IPS-20b (cell line): Measurements from ENCODE around the gene AGBL4.

Experiments used
- H3K27ac ChIP-seq: one replicate; pipeline ENCODE4 v1.5.1; 2013; ENCODE audit warnings: low read length
- H3K27me3 ChIP-seq: 2 replicates; pipeline ENCODE4 v1.6.1; 2013; ENCODE audit warnings: mild to moderate bottlenecking, low read length, inconsistent platforms; ENCODE audit not compliant: insufficient read depth
- H3K36me3 ChIP-seq: 2 replicates; pipeline ENCODE4 v1.6.1; 2013; ENCODE audit warnings: low read depth, mild to moderate bottlenecking, inconsistent platforms, low read length, moderate library complexity; ENCODE audit not compliant: insufficient read depth
- H3K4me1 ChIP-seq: 2 replicates; pipeline ENCODE4 v1.6.1; 2013; ENCODE audit warnings: mild to moderate bottlenecking, control low read depth, inconsistent platforms, low read length, moderate library complexity; ENCODE audit not compliant: insufficient read depth
- H3K4me3 ChIP-seq: 2 replicates; pipeline ENCODE4 v1.5.1; 2013; ENCODE audit warnings: mild to moderate bottlenecking, low read length, inconsistent platforms
- H3K9ac ChIP-seq: 2 replicates; pipeline ENCODE4 v1.6.1; 2013; ENCODE audit warnings: low read depth, mild to moderate bottlenecking, inconsistent platforms, low read length, moderate library complexity
- H3K9me3 ChIP-seq: 2 replicates; pipeline ENCODE4 v1.6.1; 2013; ENCODE audit warnings: mild to moderate bottlenecking, low read depth, low read length, inconsistent platforms; ENCODE audit not compliant: insufficient read depth

The AGBL4 gene

GRCh38 chr1:48701445-48701844 lies 1322.3 kb downstream of the AGBL4 start:
- Histone ChIP-seq H3K9me3 (no peaks in the 10 kb centered on the region), H3K4me3 (no peak overlapping the region), H3K4me1 (no peaks in the 10 kb centered on the region), H3K27ac (no peak overlapping the region), H3K9ac (no peak overlapping the region), H3K27me3 (no peaks in the 10 kb centered on the region; the same call in 1 of the 2 replicates), H3K36me3 (no peaks in the 10 kb centered on the region)

GRCh38 chr1:48697066-48697707 lies 1326.6 kb downstream of the AGBL4 start:
- Histone ChIP-seq H3K4me3 (no peak overlapping the region), H3K9me3 (no peaks in the 10 kb centered on the region), H3K27me3 (no peaks in the 10 kb centered on the region; the same call in 1 of the 2 replicates), H3K4me1 (no peaks in the 10 kb centered on the region), H3K27ac (no peak overlapping the region), H3K9ac (no peak overlapping the region), H3K36me3 (no peaks in the 10 kb centered on the region)

- no peaks in the 10 kb centered on the region for H3K4me1 ChIP-seq
- no peak overlapping the region for H3K9ac ChIP-seq
- no peaks in the 10 kb centered on the region for H3K9me3 ChIP-seq
- H3K4me3 ChIP-seq, result no peak overlapping the region
- H3K27ac ChIP-seq, result no peak overlapping the region
- no peaks in the 10 kb centered on the region for H3K36me3 ChIP-seq
- no peaks in the 10 kb centered on the region; the same call in 1 of the 2 replicates for H3K27me3 ChIP-seq
Measured at GRCh38 chr1:48695161-48695560, 1328.6 kb downstream of the AGBL4 start.

GRCh38 chr1:48693674-48694320 lies 1330.0 kb downstream of the AGBL4 start:
- Histone ChIP-seq H3K27ac (no peak overlapping the region), H3K9ac (no peak overlapping the region), H3K27me3 (no peaks in the 10 kb centered on the region), H3K4me1 (no peaks in the 10 kb centered on the region), H3K36me3 (no peaks in the 10 kb centered on the region), H3K4me3 (no peak overlapping the region), H3K9me3 (no peaks in the 10 kb centered on the region)

- H3K36me3 ChIP-seq, result no peaks in the 10 kb centered on the region
- H3K27me3 ChIP-seq, result no peaks in the 10 kb centered on the region
- H3K27ac ChIP-seq, result no peak overlapping the region
- no peak overlapping the region for H3K9ac ChIP-seq
- H3K9me3 ChIP-seq, result no peaks in the 10 kb centered on the region
- H3K4me3 ChIP-seq, result no peak overlapping the region
- H3K4me1 ChIP-seq, result no peaks in the 10 kb centered on the region
Measured at GRCh38 chr1:48693180-48693579, 1330.6 kb downstream of the AGBL4 start.

- H3K4me1 ChIP-seq, result no peaks in the 10 kb centered on the region
- no peak overlapping the region for H3K27ac ChIP-seq
- H3K9ac ChIP-seq, result no peak overlapping the region
- no peak overlapping the region for H3K4me3 ChIP-seq
- H3K27me3 ChIP-seq, result no peaks in the 10 kb centered on the region
- no peaks in the 10 kb centered on the region for H3K36me3 ChIP-seq
- H3K9me3 ChIP-seq, result no peaks in the 10 kb centered on the region
Measured at GRCh38 chr1:48692235-48692634, 1331.5 kb downstream of the AGBL4 start.

- no peaks in the 10 kb centered on the region for H3K27me3 ChIP-seq
- no peak overlapping the region for H3K27ac ChIP-seq
- H3K4me1 ChIP-seq, result no peaks in the 10 kb centered on the region
- H3K36me3 ChIP-seq, result no peaks in the 10 kb centered on the region
- no peak overlapping the region for H3K4me3 ChIP-seq
- no peaks in the 10 kb centered on the region for H3K9me3 ChIP-seq
- H3K9ac ChIP-seq, result no peak overlapping the region
Measured at GRCh38 chr1:48691429-48692001, 1332.2 kb downstream of the AGBL4 start.

GRCh38 chr1:48688102-48688760 lies 1335.5 kb downstream of the AGBL4 start:
- no peak overlapping the region for H3K9ac ChIP-seq
- H3K27me3 ChIP-seq, result no peaks in the 10 kb centered on the region
- no peak overlapping the region for H3K27ac ChIP-seq
- H3K4me3 ChIP-seq, result no peak overlapping the region
- no peaks in the 10 kb centered on the region for H3K9me3 ChIP-seq
- no peaks in the 10 kb centered on the region for H3K36me3 ChIP-seq
- no peaks in the 10 kb centered on the region for H3K4me1 ChIP-seq

- Histone ChIP-seq H3K9ac (no peak overlapping the region), H3K36me3 (no peaks in the 10 kb centered on the region), H3K4me3 (no peak overlapping the region), H3K27ac (no peak overlapping the region), H3K27me3 (no peaks in the 10 kb centered on the region), H3K9me3 (no peaks in the 10 kb centered on the region), H3K4me1 (no peaks in the 10 kb centered on the region)
Measured at GRCh38 chr1:48687282-48688045, 1336.3 kb downstream of the AGBL4 start.

GRCh38 chr1:48686159-48686558 lies 1337.6 kb downstream of the AGBL4 start:
- Histone ChIP-seq H3K27me3 (no peaks in the 10 kb centered on the region), H3K36me3 (no peaks in the 10 kb centered on the region), H3K27ac (no peak overlapping the region), H3K9me3 (no peaks in the 10 kb centered on the region), H3K4me1 (peaks cover 8% of the 10 kb centered on the region; the same call in 1 of the 2 replicates), H3K9ac (no peak overlapping the region), H3K4me3 (no peak overlapping the region)

GRCh38 chr1:48684381-48684780 lies 1339.4 kb downstream of the AGBL4 start:
- no peaks in the 10 kb centered on the region for H3K9me3 ChIP-seq
- H3K27me3 ChIP-seq, result no peaks in the 10 kb centered on the region
- H3K36me3 ChIP-seq, result no peaks in the 10 kb centered on the region
- no peak overlapping the region for H3K9ac ChIP-seq
- no peak overlapping the region for H3K27ac ChIP-seq
- peaks cover 8% of the 10 kb centered on the region; the same call in 1 of the 2 replicates for H3K4me1 ChIP-seq
- no peak overlapping the region for H3K4me3 ChIP-seq
